GM12878 (cell line): ENCODE measurements around the gene NFATC2.

Source experiments
- CREM ChIP-seq: IDR thresholded peaks from 2 replicates; pipeline ENCODE4 v1.6.1; 2014; ENCODE audit warnings: antibody characterized with exemption, low read depth
- EZH2 ChIP-seq: IDR thresholded peaks from 2 replicates; pipeline ENCODE4 v1.6.1; 2012; ENCODE audit warnings: low read depth, mild to moderate bottlenecking, control low read depth, inconsistent platforms, low read length, borderline replicate concordance; ENCODE audit not compliant: control insufficient read depth
- FOXK2 ChIP-seq: fragments of 450-650 bp; IDR thresholded peaks from 2 replicates; pipeline ENCODE4 v1.6.1; 2017; ENCODE audit warnings: mild to moderate bottlenecking, moderate library complexity
- NFIC ChIP-seq: IDR thresholded peaks from 2 replicates; pipeline ENCODE4 v1.6.1; 2012; ENCODE audit warnings: low read depth, mild to moderate bottlenecking, inconsistent platforms, low read length, moderate library complexity
- RB1 ChIP-seq: fragments of 450-650 bp; formaldehyde crosslinking; IDR thresholded peaks from 2 replicates; pipeline ENCODE4 v1.6.1; 2017; ENCODE audit warnings: mild to moderate bottlenecking, borderline replicate concordance
- TAF1 ChIP-seq: IDR thresholded peaks from 2 replicates; pipeline ENCODE4 v1.6.1; 2011; ENCODE audit warnings: mild to moderate bottlenecking, low read depth, low read length, borderline replicate concordance
- ZZZ3 ChIP-seq: IDR thresholded peaks from 2 replicates; pipeline ENCODE4 v1.6.1; 2011; ENCODE audit warnings: low read depth; ENCODE audit not compliant: control insufficient read depth, insufficient read length
- TF ChIP-seq, protein P1 (sequence below): fragments of 450-650 bp; IDR thresholded peaks from 2 replicates; pipeline ENCODE4 v1.6.1; 2017; ENCODE audit warnings: mild to moderate bottlenecking, moderate library complexity
- TF ChIP-seq, protein P2 (sequence below): IDR thresholded peaks from 2 replicates; pipeline ENCODE4 v1.6.1; 2011; ENCODE audit warnings: low read depth, low read length, improper control_type of control experiment, borderline replicate concordance
- TF ChIP-seq, protein P3 (sequence below): fragments of 450-650 bp; IDR thresholded peaks from 2 replicates; pipeline ENCODE4 v1.6.1; 2017; ENCODE audit warnings: low read depth, mild to moderate bottlenecking, moderate library complexity
- TF ChIP-seq, protein P4 (sequence below), 3 experiments: IDR thresholded peaks in 2 of 3; conservative IDR thresholded peaks in 1 of 3; 2 replicates each; pipeline ENCODE4 v1.5.1; 2011; ENCODE audit warnings: low read depth in 3 of 3, low read length in 3 of 3, mild to moderate bottlenecking in 3 of 3, control low read depth in 2 of 3, moderate library complexity in 2 of 3, inconsistent platforms in 1 of 3, mixed read lengths in 1 of 3; ENCODE audit not compliant: control insufficient read depth in 2 of 3, insufficient read depth in 1 of 3; ENCODE audit errors: extremely low read depth in 1 of 3

DNA sequence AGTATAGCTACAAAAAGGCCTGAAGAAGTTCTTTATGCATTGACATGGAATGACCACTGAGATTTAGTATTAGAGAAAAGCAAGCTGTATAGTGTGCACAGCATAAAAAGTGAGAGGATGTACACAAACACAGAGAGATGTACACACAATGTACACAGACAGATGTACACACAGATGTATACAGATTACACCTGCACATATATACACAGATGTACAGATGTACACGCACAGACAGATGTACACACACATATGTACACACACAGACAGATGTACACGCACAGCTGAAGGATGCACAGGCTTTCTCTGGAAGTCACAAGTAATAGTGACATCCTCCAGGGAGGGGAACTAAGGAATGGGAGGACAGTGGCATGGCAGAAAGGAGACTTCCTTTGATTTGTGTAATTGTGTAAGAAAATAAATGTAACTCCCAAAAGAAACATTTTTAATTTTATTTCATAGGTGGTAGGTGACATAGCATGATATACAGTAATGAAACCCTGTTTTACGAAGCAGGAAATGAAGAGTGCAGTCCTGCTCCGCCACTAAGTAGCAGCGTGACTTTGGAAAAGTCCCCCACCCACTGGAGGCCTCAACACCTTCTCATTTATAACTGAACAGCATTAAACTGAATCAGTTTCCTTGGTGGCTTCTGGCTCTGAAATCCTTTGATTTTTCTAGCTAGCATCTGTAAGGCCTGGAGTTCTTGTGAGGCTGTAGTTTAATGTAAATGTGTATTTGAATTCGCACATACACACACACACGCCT, 14.1 kb downstream of the NFATC2 start:
- TF ChIP-seq ZZZ3 (no peak), FOXK2 (no peak), EZH2 (no peak), NFIC (no peak), TAF1 (no peak), RB1 (no peak), CREM (no peak)
- TF ChIP-seq, protein P1, sequence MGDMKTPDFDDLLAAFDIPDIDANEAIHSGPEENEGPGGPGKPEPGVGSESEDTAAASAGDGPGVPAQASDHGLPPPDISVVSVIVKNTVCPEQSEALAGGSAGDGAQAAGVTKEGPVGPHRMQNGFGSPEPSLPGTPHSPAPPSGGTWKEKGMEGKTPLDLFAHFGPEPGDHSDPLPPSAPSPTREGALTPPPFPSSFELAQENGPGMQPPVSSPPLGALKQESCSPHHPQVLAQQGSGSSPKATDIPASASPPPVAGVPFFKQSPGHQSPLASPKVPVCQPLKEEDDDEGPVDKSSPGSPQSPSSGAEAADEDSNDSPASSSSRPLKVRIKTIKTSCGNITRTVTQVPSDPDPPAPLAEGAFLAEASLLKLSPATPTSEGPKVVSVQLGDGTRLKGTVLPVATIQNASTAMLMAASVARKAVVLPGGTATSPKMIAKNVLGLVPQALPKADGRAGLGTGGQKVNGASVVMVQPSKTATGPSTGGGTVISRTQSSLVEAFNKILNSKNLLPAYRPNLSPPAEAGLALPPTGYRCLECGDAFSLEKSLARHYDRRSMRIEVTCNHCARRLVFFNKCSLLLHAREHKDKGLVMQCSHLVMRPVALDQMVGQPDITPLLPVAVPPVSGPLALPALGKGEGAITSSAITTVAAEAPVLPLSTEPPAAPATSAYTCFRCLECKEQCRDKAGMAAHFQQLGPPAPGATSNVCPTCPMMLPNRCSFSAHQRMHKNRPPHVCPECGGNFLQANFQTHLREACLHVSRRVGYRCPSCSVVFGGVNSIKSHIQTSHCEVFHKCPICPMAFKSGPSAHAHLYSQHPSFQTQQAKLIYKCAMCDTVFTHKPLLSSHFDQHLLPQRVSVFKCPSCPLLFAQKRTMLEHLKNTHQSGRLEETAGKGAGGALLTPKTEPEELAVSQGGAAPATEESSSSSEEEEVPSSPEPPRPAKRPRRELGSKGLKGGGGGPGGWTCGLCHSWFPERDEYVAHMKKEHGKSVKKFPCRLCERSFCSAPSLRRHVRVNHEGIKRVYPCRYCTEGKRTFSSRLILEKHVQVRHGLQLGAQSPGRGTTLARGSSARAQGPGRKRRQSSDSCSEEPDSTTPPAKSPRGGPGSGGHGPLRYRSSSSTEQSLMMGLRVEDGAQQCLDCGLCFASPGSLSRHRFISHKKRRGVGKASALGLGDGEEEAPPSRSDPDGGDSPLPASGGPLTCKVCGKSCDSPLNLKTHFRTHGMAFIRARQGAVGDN, result no peak
- TF ChIP-seq, protein P2, sequence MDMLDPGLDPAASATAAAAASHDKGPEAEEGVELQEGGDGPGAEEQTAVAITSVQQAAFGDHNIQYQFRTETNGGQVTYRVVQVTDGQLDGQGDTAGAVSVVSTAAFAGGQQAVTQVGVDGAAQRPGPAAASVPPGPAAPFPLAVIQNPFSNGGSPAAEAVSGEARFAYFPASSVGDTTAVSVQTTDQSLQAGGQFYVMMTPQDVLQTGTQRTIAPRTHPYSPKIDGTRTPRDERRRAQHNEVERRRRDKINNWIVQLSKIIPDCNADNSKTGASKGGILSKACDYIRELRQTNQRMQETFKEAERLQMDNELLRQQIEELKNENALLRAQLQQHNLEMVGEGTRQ, result no peak
- TF ChIP-seq, protein P3, sequence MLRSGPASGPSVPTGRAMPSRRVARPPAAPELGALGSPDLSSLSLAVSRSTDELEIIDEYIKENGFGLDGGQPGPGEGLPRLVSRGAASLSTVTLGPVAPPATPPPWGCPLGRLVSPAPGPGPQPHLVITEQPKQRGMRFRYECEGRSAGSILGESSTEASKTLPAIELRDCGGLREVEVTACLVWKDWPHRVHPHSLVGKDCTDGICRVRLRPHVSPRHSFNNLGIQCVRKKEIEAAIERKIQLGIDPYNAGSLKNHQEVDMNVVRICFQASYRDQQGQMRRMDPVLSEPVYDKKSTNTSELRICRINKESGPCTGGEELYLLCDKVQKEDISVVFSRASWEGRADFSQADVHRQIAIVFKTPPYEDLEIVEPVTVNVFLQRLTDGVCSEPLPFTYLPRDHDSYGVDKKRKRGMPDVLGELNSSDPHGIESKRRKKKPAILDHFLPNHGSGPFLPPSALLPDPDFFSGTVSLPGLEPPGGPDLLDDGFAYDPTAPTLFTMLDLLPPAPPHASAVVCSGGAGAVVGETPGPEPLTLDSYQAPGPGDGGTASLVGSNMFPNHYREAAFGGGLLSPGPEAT, result peak; percentile 52
- TF ChIP-seq, protein P4, sequence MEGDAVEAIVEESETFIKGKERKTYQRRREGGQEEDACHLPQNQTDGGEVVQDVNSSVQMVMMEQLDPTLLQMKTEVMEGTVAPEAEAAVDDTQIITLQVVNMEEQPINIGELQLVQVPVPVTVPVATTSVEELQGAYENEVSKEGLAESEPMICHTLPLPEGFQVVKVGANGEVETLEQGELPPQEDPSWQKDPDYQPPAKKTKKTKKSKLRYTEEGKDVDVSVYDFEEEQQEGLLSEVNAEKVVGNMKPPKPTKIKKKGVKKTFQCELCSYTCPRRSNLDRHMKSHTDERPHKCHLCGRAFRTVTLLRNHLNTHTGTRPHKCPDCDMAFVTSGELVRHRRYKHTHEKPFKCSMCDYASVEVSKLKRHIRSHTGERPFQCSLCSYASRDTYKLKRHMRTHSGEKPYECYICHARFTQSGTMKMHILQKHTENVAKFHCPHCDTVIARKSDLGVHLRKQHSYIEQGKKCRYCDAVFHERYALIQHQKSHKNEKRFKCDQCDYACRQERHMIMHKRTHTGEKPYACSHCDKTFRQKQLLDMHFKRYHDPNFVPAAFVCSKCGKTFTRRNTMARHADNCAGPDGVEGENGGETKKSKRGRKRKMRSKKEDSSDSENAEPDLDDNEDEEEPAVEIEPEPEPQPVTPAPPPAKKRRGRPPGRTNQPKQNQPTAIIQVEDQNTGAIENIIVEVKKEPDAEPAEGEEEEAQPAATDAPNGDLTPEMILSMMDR (IDR thresholded peaks at IDR 0.05 in 2 of 3, conservative IDR thresholded peaks at IDR 0.05 in 1 of 3; ENCODE audit: control insufficient read depth in 2 of 3, extremely low read depth in 1 of 3, insufficient read depth in 1 of 3, low read depth in 3 of 3, low read length in 3 of 3), result no peak
